ENCODE data around the gene ENOX1.

GRCh38 chr13:43331672-43332071, 455.1 kb downstream of the ENOX1 start:
- no peak for TF ChIP-seq MAX (IDR thresholded peaks at IDR 0.05)
- no peak for TF ChIP-seq TEAD4 (IDR thresholded peaks at IDR 0.05; ENCODE audit: low read depth, low read length)
- no peak for TF ChIP-seq JUND (IDR thresholded peaks at IDR 0.05; ENCODE audit: low read length)

Data from H1 (cell line).